Transverse colon (tissue), 4 donors: ENCODE measurements around the gene ZNF488. TPM values are rescaled to one million over a fixed set of nuclear protein-coding genes. Genes with fewer than 3 reads are reported as not detected.
A peak's percentile ranks its signal among the peaks of the same experiment; 100 is the strongest.

ENCODE experiments used
- DNase-seq: peaks from one replicate; pipeline ENCODE4 v3.0.0-alpha.2; 2019
- H3K27ac ChIP-seq, 4 donors: fragments of 200-600 bp; sonication (generic); 2 replicates each; pipeline ENCODE4 v1.5.1; 2016 to 2018; ENCODE audit warnings: inconsistent platforms in 4 of 4
- H3K27me3 ChIP-seq: fragments of 200-600 bp; sonication (generic); 2 replicates; pipeline ENCODE4 v1.5.1; 2017; ENCODE audit warnings: inconsistent platforms
- H3K36me3 ChIP-seq, 4 donors: fragments of 200-600 bp; sonication (generic); 2 replicates each; pipeline ENCODE4 v1.5.1; 2017 to 2019; ENCODE audit warnings: inconsistent platforms in 4 of 4
- H3K4me1 ChIP-seq, 4 donors: fragments of 200-600 bp; sonication (generic); 2 replicates each; pipeline ENCODE4 v1.5.1; 2017 to 2020; ENCODE audit warnings: inconsistent platforms in 4 of 4
- H3K4me3 ChIP-seq, 4 donors: fragments of 200-600 bp; sonication (generic); 1 replicate in 1 of 4; 2 replicates in 3 of 4; pipeline versions ENCODE4 v1.5.1 to v1.6.1; 2017 to 2019; ENCODE audit warnings: inconsistent platforms in 4 of 4
- H3K9me3 ChIP-seq, 2 donors: fragments of 200-600 bp; sonication (generic); 2 replicates each; pipeline ENCODE4 v1.5.1; 2017 to 2019; ENCODE audit warnings: inconsistent platforms in 2 of 2
- EP300 ChIP-seq: sonication (generic); formaldehyde crosslinking; IDR thresholded peaks from one replicate; pipeline ENCODE4 v1.6.1; 2017; ENCODE audit warnings: antibody characterized with exemption, low read depth
- POLR2A ChIP-seq: fragments of 450-650 bp; IDR thresholded peaks from one replicate; pipeline ENCODE4 v1.6.1; 2016; ENCODE audit warnings: antibody characterized with exemption, mild to moderate bottlenecking, moderate library complexity
- POLR2AphosphoS5 ChIP-seq, 3 donors: sonication (generic); formaldehyde crosslinking; IDR thresholded peaks; one replicate each; pipeline ENCODE4 v1.6.1; 2016; ENCODE audit warnings: antibody characterized with exemption in 3 of 3
- WGBS, 2 donors: methylation state at CpG; one replicate each; pipeline ENCODE4 v1.1.5; 2018; ENCODE audit warnings: low coverage in 1 of 2; 5-methylcytosine and 5-hydroxymethylcytosine counted together
- in situ Hi-C, 4 donors: fragments of 200-750 bp; cut with MboI; loops; one replicate each; pipeline versions ENCODE4 v1.15.0 to v1.15.1; 2017; ENCODE audit warnings: low sequenced_read_pairs in 3 of 4, low pct_ligation_motif_present in 1 of 4, low pct_unique_long_range_greater_than_20kb in 1 of 4
- intact Hi-C: fragments of 100-400 bp; cut with DNase I; formaldehyde crosslinking; loops from one replicate; pipeline ENCODE4 v1.15.1; 2023; ENCODE audit warnings: low total_unique reads
- total RNA-seq, 4 donors: library from RNA; depleted of rRNA; stranded (reverse); fragments of >200 nt; gene quantifications; one replicate each; pipeline ENCODE4 v1.1.0, GENCODE V29; 2016
- TF ChIP-seq, protein P1 (sequence below), 5 experiments: fragments of 200-600 bp in 3 of 5; fragments of 450-650 bp in 2 of 5; sonication (generic) in 3 of 5; IDR thresholded peaks; 1 replicate in 2 of 5; 2 replicates in 3 of 5; pipeline ENCODE4 v1.5.1; 2016 to 2017; ENCODE audit warnings: antibody characterized with exemption in 5 of 5, inconsistent platforms in 3 of 5, mild to moderate bottlenecking in 2 of 5, moderate library complexity in 1 of 5

Gene ZNF488
- total RNA-seq, 4 donors from 2014 or later = 0.41 to 0.80 TPM; not detected in 2

DNA sequence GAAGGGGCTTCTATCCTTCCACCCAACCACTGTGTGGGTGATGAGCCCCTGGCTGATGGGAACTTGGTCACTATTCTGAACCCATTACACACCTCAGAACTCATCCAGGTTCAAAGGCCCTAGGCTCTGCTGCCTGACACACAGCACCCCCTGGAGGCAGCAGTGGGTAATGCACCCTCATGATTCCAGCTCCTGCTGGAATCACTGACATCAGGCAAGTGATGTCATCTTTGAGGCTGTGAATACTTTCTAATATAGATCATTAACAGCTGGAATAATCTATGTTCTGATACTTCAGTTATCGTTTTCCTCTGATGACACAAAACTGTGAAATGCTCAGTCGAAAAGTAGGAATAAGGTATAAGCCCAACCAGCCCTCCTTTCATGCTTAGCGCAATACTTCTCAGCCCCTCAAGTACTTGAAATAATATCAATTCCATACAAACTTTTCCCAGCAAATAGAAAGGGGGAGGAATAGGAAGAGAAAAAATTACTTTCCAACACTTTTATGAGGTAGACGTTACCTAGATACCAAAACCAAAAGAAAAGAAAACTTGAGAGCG is 43.4 kb downstream of the ZNF488 start:
- no peaks in the 10 kb centered on the region for H3K9me3 ChIP-seq
- no peak for TF ChIP-seq POLR2AphosphoS5 (IDR thresholded peaks at IDR 0.05)
- no peak for TF ChIP-seq POLR2A
- TF ChIP-seq EP300 = no peak
- TF ChIP-seq, protein P1, sequence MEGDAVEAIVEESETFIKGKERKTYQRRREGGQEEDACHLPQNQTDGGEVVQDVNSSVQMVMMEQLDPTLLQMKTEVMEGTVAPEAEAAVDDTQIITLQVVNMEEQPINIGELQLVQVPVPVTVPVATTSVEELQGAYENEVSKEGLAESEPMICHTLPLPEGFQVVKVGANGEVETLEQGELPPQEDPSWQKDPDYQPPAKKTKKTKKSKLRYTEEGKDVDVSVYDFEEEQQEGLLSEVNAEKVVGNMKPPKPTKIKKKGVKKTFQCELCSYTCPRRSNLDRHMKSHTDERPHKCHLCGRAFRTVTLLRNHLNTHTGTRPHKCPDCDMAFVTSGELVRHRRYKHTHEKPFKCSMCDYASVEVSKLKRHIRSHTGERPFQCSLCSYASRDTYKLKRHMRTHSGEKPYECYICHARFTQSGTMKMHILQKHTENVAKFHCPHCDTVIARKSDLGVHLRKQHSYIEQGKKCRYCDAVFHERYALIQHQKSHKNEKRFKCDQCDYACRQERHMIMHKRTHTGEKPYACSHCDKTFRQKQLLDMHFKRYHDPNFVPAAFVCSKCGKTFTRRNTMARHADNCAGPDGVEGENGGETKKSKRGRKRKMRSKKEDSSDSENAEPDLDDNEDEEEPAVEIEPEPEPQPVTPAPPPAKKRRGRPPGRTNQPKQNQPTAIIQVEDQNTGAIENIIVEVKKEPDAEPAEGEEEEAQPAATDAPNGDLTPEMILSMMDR (IDR thresholded peaks at IDR 0.05) = peak; percentile 88 to 96 (median 93)
- H3K27me3 ChIP-seq = no peaks in the 10 kb centered on the region
- 59 to 65% methylated on average over 5 of the region's 5 CpGs for WGBS, 2 donors
- H3K36me3 ChIP-seq = no peaks in the 10 kb centered on the region
- peaks cover 0 to 6% (median 0%) of the 10 kb centered on the region in 4 donors for H3K4me1 ChIP-seq
- H3K27ac ChIP-seq = peak overlapping the region in 1 of 4 donors; percentile 12
- intact Hi-C loops = no loop called here
- in situ Hi-C loops = no loop called here
- DNase-seq = peak; percentile 82
- H3K4me3 ChIP-seq = no peak overlapping the region

DNA sequence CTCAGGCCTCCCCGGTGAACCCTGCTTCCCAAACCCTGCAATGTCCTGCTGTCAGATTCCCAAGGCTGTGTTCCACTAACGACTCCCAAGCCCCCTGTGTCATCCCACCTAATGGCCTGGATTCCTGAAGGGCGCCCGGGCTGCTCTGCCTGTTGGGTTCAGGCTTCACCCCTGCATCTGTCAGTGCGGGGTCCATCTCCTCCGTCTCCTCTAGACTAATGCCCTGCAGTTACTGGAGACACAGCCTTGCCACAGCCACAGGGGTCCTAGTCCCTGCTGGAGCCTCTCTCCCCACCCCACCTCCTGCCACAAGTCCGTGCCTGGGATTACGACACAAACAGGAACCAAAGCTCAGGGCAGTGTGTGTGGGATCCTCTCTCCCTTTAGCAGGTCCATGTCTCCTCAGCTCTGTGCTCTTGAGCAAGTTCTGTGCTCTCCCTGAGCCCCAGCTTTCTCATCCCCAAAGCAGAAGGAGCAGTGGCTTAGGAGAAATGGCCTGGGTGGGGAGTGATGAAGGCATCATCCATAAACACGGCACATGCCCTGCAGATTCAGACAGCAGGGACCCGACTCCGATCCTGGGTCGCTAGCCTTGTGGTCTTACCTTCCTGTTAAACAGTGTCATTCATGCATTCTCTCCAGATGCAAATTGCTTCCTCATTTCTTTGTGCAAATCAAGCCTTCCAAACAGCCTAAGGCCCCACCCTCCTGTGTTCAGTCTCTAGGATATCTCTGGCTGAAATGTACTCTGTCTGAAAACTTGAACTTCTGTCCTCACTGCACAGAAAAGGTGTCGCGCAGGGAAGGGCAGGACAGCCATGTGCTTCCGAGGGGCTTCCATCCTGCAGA is 44.1 kb downstream of the ZNF488 start:
- no peaks in the 10 kb centered on the region for H3K9me3 ChIP-seq
- in situ Hi-C loops (no loop called here), intact Hi-C loops (no loop called here)
- H3K4me3 ChIP-seq = no peak overlapping the region
- peak overlapping the region in 1 of 4 donors; percentile 12 for H3K27ac ChIP-seq
- TF ChIP-seq POLR2AphosphoS5 (IDR thresholded peaks at IDR 0.05) = no peak
- no peak for TF ChIP-seq POLR2A
- no peak for TF ChIP-seq EP300
- TF ChIP-seq, protein P1 (IDR thresholded peaks at IDR 0.05) = no peak
- no peak for DNase-seq
- peaks cover 0 to 6% (median 0%) of the 10 kb centered on the region in 4 donors for H3K4me1 ChIP-seq
- no peaks in the 10 kb centered on the region for H3K27me3 ChIP-seq
- 44 to 54% methylated on average over 6 to 15 of the region's 15 CpGs for WGBS, 2 donors
- H3K36me3 ChIP-seq = no peaks in the 10 kb centered on the region

GRCh38 chr10:47339186-47339735 is 44.8 kb downstream of the ZNF488 start:
- in situ Hi-C loops = no loop called here
- Histone ChIP-seq H3K27me3 (no peaks in the 10 kb centered on the region), H3K27ac (no peak overlapping the region), H3K4me3 (no peak overlapping the region), H3K36me3 (no peaks in the 10 kb centered on the region), H3K4me1 (peaks cover 0 to 6% (median 0%) of the 10 kb centered on the region in 4 donors), H3K9me3 (no peaks in the 10 kb centered on the region)
- WGBS, 2 donors = 60 to 89% methylated on average over 1 to 8 of the region's 8 CpGs
- TF ChIP-seq, protein P1 (IDR thresholded peaks at IDR 0.05) = no peak
- no peak for TF ChIP-seq POLR2A
- TF ChIP-seq POLR2AphosphoS5 (IDR thresholded peaks at IDR 0.05) = no peak
- TF ChIP-seq EP300 = no peak
- DNase-seq = no peak
- intact Hi-C loops = no loop called here

GRCh38 chr10:47337310-47337709 is 46.8 kb downstream of the ZNF488 start:
- TF ChIP-seq POLR2AphosphoS5 (IDR thresholded peaks at IDR 0.05) (no peak), POLR2A (no peak), EP300 (no peak)
- TF ChIP-seq, protein P1 (IDR thresholded peaks at IDR 0.05) = no peak
- no peaks in the 10 kb centered on the region for H3K36me3 ChIP-seq
- no peaks in the 10 kb centered on the region for H3K9me3 ChIP-seq
- intact Hi-C loops (no loop called here), in situ Hi-C loops (no loop called here)
- no peak overlapping the region for H3K4me3 ChIP-seq
- peaks cover 0 to 6% (median 0%) of the 10 kb centered on the region in 4 donors for H3K4me1 ChIP-seq
- no peaks in the 10 kb centered on the region for H3K27me3 ChIP-seq
- H3K27ac ChIP-seq = no peak overlapping the region
- WGBS, 2 donors = 82 to 100% methylated on average over 1 to 4 of the region's 4 CpGs
- no peak for DNase-seq
